ES-I3 (cell line): ENCODE measurements around the gene FERMT1.

ENCODE experiments used
- H3K36me3 ChIP-seq: 2 replicates; pipeline ENCODE4 v1.6.1; 2013; ENCODE audit warnings: mild to moderate bottlenecking, low read length, control low read depth, moderate library complexity; ENCODE audit not compliant: insufficient read depth
- H3K4me1 ChIP-seq: 2 replicates; pipeline ENCODE4 v1.6.1; 2013; ENCODE audit warnings: mild to moderate bottlenecking, control low read depth, low read length; ENCODE audit not compliant: insufficient read depth
- H3K9ac ChIP-seq: 2 replicates; pipeline ENCODE4 v1.6.1; 2013; ENCODE audit warnings: low read depth, mild to moderate bottlenecking, low read length, moderate library complexity
- H3K9me3 ChIP-seq: 2 replicates; pipeline ENCODE4 v1.6.1; 2013; ENCODE audit warnings: mild to moderate bottlenecking, low read length, moderate library complexity; ENCODE audit not compliant: control insufficient read depth, insufficient read depth

Gene FERMT1

GRCh38 chr20:6101346-6101745 lies 21.5 kb downstream of the FERMT1 start:
- Histone ChIP-seq H3K36me3 (no peaks in the 10 kb centered on the region; the same call in 1 of the 2 replicates), H3K4me1 (0 out of 2 replicates have a peak, but pooled peaks cover 2% of the 10 kb centered on the region), H3K9ac (no peak overlapping the region), H3K9me3 (no peaks in the 10 kb centered on the region)

DNA sequence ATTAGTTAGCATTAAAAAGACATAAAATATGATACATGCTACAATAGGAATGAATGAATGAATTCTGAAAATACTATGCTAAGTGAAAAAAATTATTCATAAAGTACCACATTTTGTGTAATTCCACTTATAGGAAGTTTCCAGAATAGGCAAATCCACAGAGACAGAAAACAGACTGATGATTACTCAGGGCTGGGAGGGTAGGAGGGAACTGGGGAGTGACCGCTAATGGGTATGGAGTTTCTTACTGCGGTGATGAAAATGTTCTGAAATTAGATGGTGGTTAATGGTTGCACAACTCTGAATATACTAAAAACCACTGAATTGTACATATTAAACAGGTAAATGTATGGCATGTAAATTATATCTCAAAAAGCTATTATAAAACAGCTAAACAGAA lies 22.6 kb downstream of the FERMT1 start:
- no peaks in the 10 kb centered on the region for H3K4me1 ChIP-seq
- H3K9ac ChIP-seq = no peak overlapping the region
- no peaks in the 10 kb centered on the region for H3K9me3 ChIP-seq
- peaks cover 2% of the 10 kb centered on the region; the same call in 1 of the 2 replicates for H3K36me3 ChIP-seq

GRCh38 chr20:6099819-6100218 lies 23.0 kb downstream of the FERMT1 start:
- H3K9ac ChIP-seq = no peak overlapping the region
- no peaks in the 10 kb centered on the region for H3K9me3 ChIP-seq
- H3K36me3 ChIP-seq = peaks cover 2% of the 10 kb centered on the region; the same call in 1 of the 2 replicates
- no peaks in the 10 kb centered on the region for H3K4me1 ChIP-seq

- no peaks in the 10 kb centered on the region for H3K4me1 ChIP-seq
- no peaks in the 10 kb centered on the region for H3K9me3 ChIP-seq
- H3K9ac ChIP-seq = no peak overlapping the region
- peaks cover 6% of the 10 kb centered on the region; the same call in 1 of the 2 replicates for H3K36me3 ChIP-seq
These were observed 27.4 kb downstream of the FERMT1 start for GRCh38 chr20:6095409-6095808.

DNA sequence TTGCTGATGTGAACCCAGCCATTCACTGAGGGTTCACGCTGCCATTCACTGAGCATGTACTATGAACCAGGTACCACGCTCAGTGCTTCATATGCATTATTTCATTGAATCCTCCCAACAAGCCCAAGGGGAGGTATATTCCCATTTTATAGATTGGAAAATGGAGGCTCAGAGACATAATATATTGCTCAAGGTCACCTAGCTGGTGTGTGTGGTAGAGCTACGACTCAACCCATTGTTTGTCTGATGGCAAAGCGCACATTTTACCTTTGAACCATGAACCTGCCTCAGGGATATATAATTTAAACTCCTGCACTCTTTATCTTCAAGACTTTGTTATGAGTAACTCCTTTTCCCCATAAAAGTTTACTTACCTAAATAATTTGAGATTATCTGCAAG lies 28.3 kb downstream of the FERMT1 start:
- H3K9me3 ChIP-seq = no peaks in the 10 kb centered on the region
- peaks cover 6% of the 10 kb centered on the region; the same call in 1 of the 2 replicates for H3K36me3 ChIP-seq
- H3K4me1 ChIP-seq = no peaks in the 10 kb centered on the region
- no peak overlapping the region for H3K9ac ChIP-seq

GRCh38 chr20:6094063-6094462 lies 28.8 kb downstream of the FERMT1 start:
- H3K4me1 ChIP-seq = no peaks in the 10 kb centered on the region
- H3K9me3 ChIP-seq = no peaks in the 10 kb centered on the region
- H3K36me3 ChIP-seq = peaks cover 6% of the 10 kb centered on the region; the same call in 1 of the 2 replicates
- H3K9ac ChIP-seq = no peak overlapping the region

- Histone ChIP-seq H3K4me1 (no peaks in the 10 kb centered on the region), H3K9ac (no peak overlapping the region), H3K9me3 (no peaks in the 10 kb centered on the region), H3K36me3 (peaks cover 6% of the 10 kb centered on the region; the same call in 1 of the 2 replicates)
These were observed 31.2 kb downstream of the FERMT1 start for GRCh38 chr20:6091661-6092060.

DNA sequence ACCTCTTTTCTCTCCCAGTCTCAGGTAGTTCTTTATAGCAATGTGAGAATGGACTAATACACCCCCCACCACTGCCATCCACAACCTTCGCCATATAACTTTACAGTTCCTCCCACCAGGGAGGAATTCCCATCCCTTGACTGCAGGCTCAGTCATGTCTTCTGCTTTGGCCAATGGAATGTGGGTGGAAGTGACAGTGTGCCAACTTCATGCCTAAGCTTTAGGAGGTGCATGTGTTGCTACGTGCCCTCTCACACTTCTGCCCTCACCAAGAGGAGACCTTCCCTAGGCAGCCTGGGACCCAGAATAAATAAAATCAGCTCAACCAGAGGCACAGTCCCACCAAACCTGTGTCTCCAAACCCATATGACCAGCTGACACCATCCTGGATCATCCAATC lies 36.0 kb downstream of the FERMT1 start:
- no peaks in the 10 kb centered on the region for H3K9me3 ChIP-seq
- no peak overlapping the region for H3K9ac ChIP-seq
- no peaks in the 10 kb centered on the region for H3K4me1 ChIP-seq
- H3K36me3 ChIP-seq = peaks cover 3% of the 10 kb centered on the region; the same call in 1 of the 2 replicates

DNA sequence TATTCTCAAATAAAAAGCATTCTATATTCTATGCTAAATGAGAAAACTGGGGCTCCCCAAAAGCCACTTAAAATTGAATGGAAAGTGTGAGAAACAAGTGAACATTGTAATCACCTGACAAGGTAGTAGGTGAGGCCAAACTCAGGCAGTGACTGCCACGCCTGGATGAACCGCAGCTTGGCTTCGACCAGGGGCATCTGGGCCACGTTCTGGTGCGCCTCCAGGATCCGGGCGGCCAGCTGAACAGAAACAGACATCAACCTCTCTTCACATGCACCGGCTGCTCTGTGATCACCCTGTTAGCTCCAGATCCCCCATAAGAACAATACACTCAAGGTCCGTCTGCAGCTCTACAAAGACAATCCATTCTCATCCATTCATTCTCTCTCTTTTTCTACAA lies 38.9 kb downstream of the FERMT1 start:
- H3K36me3 ChIP-seq = peaks cover 3% of the 10 kb centered on the region; the same call in 1 of the 2 replicates
- H3K9ac ChIP-seq = no peak overlapping the region
- no peaks in the 10 kb centered on the region for H3K9me3 ChIP-seq
- no peaks in the 10 kb centered on the region for H3K4me1 ChIP-seq

- Histone ChIP-seq H3K9ac (no peak overlapping the region), H3K4me1 (no peaks in the 10 kb centered on the region), H3K9me3 (no peaks in the 10 kb centered on the region), H3K36me3 (peaks cover 9% of the 10 kb centered on the region; the same call in 1 of the 2 replicates)
These were observed 41.6 kb downstream of the FERMT1 start for GRCh38 chr20:6081236-6081635.

GRCh38 chr20:6079016-6079415 lies 43.8 kb downstream of the FERMT1 start:
- Histone ChIP-seq H3K9me3 (no peaks in the 10 kb centered on the region), H3K9ac (no peak overlapping the region), H3K4me1 (no peaks in the 10 kb centered on the region), H3K36me3 (peaks cover 6% of the 10 kb centered on the region; the same call in 1 of the 2 replicates)

GRCh38 chr20:6075428-6076219 lies 47.2 kb downstream of the FERMT1 start:
- no peaks in the 10 kb centered on the region for H3K9me3 ChIP-seq
- H3K36me3 ChIP-seq = peaks cover 6% of the 10 kb centered on the region; the same call in 1 of the 2 replicates
- no peaks in the 10 kb centered on the region for H3K4me1 ChIP-seq
- no peak overlapping the region for H3K9ac ChIP-seq

DNA sequence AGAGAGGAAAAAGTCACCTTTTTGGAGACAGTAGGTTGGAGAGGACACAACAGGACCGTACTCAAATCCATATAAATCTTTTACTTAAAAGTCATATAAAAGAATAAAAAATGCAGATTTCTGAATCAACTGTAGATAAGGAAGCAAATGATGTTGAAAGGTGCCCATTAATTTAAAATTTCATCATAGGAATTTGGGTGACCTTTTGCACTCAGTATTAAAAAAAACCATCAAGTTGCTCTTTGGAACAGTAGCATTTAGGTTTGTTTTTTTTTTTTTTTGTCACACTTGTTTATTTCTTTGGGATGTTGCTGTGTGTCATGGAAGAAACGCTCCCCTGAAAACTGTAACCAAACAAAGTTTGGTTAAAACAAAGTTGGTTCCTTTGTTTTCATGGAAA lies 48.0 kb downstream of the FERMT1 start:
- Histone ChIP-seq H3K36me3 (peaks cover 6% of the 10 kb centered on the region; the same call in 1 of the 2 replicates), H3K9ac (no peak overlapping the region), H3K4me1 (no peaks in the 10 kb centered on the region), H3K9me3 (no peaks in the 10 kb centered on the region)

DNA sequence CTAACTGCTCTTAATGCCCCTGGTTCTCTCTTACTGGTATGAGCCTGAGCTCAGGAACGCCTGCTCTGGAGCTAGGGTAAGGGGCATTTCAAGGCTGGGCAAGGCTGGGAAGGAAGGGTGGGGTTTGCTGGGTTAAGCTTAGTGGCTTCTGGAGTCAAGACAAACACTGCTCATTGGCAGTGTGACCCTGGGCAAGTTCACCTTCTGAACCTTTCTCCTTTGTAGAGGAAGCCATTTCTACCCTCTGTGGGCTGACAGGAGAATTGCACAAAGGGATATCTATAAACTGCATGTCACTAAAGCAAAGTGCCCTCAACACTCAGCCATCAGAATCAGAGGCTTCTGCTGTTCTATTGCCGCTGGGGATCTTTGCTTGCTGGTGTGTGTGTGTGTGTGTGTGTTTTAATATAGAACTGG lies 48.7 kb downstream of the FERMT1 start:
- peaks cover 6% of the 10 kb centered on the region; the same call in 1 of the 2 replicates for H3K36me3 ChIP-seq
- H3K9ac ChIP-seq = no peak overlapping the region
- no peaks in the 10 kb centered on the region for H3K4me1 ChIP-seq
- no peaks in the 10 kb centered on the region for H3K9me3 ChIP-seq
